Stimulated activated CD8-positive, alpha-beta memory T cell treated with anti-CD3 and anti-CD28 coated beads, Interleukin-7, amount 100 ng/mL, for 4 hours (primary cell): ENCODE results near the gene ARHGAP10.

Experiments used
- DNase-seq, 2 donors: peaks; one replicate each; pipeline ENCODE4 v3.0.0-alpha.2; 2020; ENCODE audit warnings: low read depth in 2 of 2

The ARHGAP10 gene

DNA sequence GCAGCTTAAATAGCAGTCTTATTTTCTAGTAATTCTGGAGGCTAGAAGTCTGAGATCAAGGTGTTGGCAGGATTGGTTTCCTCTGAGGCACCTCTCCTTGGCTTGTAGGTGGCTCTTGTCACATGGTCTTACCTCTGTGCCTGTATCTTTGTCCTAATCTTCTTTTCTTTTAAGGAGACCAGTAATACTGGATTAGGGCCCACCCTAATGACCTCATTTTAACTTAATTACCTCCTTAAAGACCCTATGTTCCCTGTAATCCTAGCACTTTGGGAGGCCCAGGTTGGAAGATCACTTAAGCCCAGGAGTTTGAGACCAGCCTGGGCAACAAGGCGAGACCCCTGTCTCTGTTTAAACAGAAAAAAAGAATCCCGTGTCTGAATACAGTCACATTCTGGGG lies 38.9 kb downstream of the ARHGAP10 start:
- DNase-seq = no peak

DNA sequence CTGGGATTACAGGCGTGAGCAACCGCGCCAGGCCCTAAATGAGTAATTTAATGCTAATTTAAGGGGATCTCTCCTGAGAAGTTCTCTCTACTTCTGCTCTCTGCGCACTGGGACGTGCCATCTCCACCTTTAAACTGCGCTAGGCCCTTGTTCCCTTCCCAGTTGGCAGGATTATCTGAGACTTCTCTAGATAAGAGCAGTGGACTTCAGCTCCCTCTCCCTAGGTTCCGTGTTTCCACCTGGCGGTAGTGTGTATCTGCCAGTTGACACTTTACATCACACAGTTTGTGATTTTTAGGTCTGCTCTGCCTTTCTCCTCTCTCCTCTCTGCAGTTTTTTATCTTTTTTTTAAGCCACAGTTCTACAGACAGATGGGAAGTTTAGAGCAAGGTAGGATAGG lies 40.2 kb downstream of the ARHGAP10 start:
- DNase-seq = no peak

DNA sequence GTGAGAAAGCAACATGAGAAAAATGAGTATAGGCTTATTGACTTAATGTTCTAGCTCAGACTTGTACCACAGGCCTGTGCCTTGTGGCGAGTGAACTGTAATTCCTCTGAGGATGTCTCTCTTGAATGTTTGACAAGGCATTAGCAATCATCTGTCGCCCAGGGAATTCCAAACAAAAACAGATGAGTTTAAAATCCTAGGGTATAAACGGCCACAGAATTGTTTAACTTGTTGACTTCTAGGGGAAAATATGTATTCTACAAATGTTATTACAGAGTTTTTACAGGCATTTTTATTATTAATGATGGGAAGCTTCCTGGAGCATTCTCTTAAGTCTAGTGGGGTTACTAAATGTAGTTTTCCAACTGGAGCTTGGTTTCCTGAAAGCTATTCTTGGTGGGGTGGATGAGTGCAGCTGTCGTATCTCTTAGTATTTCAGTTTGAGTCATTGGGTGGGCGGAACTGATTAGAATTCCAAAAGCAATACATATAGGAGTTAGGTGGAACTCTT lies 40.6 kb downstream of the ARHGAP10 start:
- DNase-seq = no peak

DNA sequence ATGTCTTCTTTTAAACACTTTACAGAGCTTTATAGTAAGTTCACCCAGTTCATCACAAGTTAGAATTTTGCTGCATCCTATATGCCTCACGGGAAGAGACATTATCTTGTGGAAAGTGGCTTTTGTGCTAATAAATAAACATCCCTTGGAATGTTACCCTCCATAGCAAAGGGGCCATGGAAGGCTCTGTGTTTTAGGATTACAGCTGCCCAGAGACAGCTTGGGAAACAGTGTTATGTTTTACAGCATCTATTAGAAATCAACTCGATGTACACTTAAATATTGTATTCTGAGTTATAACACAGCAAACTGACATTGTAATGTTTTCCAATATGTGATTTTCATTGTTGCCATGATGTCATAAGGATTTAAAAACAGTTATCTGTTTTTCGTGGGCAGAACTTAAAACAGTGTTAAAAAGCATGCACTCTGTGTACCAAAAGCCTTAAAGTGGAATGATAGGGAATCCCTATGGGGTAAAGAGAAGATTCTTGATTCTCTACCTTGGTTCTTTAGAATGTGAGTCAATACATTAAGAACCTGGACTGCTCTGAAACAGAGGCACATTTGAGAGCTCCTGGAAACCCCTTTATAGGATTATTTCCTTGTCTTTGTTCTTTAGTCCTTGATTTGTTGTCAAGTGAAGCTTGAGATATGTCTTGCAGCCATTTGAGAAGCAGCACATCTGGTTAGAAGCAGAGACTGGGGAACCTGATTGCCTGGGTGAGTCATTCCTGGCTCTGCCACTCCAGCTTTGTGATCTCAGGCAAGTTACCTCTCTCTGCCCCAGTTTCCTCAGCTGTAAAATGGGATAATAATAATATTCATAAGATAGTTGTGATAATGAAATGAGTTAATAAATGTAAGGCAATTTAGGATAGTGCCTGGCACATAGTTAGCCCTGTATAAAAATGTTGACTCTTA lies 41.6 kb downstream of the ARHGAP10 start:
- no peak for DNase-seq

DNA sequence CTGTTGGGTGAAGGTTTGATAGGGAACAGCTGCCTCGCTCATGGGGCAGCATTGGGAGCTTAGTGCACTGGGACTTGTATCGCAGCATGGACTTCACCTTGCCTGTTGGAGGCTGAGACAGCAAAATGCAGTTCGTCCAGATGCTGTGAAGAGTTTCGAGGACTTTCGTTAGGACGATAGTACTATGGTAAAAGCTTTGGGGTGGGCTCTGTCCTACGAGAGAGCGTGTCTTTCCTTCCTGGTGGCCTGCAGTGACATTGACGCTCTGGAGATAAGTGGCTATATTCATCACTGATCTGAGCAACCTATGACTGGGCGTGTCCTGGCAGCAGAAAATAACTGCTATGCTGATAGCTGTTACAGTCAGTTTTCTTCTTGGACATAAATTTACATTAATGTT lies 44.8 kb downstream of the ARHGAP10 start:
- no peak for DNase-seq

DNA sequence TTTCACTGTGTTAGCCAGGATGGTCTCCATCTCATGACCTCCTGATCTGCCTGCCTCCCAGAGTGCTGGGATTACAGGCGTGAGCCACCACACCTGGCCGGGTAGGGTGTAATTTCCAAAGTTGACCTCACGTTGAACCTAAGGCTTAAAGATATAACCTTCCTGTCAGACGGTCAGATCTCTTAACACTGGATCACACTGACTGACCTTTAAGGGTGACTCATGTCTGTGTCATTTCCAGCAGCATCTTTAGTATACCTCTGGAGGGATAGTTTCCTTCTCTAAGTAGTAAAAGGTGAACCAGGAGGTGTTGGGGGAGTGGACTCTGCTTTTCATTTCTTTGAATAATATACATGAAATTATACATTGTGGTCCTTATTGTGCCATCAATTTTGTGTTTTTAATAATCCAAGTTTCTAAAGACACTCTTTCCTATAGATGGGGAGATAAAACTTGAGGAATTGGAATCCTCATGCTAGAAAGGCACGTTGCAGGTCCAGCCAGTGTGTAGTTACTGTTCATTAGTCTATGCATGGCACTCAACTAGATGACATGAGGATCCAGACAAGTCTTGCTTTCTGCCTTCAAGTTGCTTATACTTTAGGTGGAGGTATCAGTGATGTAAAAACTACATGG lies 45.7 kb downstream of the ARHGAP10 start:
- no peak for DNase-seq

DNA sequence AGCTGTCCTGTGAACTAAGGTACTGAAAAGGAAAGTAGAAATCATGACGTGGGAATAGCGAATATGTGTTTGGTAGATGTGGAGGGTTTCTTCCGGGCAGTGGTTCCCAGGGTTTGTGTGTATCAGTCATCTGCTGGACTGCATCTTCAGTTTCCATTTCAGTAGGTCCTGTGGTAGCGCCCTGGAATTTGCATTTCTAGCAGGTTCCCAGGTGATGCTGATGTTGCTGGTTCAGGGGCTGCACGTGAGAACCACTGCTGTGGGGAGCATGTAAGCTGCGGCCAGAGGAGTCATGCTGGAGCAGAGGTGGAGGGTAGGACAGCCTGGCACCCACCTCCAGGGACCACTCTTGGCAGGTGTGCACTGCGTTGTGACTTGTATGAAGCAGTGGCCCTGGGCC lies 47.1 kb downstream of the ARHGAP10 start:
- DNase-seq = no peak

DNA sequence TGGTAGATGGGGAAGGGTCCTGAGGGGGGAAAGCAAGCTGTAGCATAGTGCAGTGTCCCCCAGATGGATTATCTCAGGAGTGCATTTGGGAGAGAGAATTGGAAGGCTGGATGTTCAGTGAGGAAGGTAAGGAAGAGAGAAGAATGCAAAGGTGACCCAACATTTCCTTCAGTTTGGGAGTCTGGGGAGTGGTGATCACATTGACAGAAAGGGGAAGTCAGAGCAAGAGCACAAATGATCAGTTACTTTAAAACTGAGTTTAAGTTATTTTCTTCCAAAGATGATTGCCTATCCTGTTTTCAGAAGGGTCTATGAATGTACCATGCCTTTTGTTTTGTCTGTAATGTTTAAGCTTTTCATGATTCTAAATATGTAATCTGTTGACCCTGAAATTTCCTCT lies 47.6 kb downstream of the ARHGAP10 start:
- no peak for DNase-seq

DNA sequence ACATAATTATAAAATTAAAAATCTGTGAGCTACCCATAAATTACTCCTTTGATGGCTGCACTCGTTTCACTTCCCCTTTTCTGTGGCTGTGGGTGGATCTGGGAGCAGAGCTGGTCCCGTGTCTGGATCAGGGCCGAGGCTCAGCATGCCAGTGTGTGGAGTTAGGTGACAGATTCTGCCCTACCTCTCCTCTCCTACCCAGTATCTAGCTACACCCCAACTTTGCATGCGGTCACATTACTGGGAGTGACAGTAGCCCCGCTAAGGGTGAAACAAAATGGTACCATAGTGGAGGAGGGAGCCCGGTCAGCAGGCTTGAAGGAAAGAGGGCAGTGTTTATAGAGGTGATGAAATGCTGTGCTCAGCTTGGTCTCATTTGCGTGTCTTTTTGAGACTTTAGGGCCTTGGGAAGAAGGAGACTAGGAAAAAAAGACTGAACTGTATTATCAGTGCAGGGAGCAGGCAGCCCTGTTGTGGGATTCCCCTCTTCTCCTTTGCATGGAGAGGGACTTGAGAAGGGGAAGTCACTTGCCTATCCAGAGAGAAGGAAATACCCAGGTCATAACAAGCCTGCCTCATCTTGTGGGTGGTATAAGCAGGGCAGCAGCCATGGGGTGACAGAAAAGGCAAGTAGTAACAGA lies 48.4 kb downstream of the ARHGAP10 start:
- no peak for DNase-seq

DNA sequence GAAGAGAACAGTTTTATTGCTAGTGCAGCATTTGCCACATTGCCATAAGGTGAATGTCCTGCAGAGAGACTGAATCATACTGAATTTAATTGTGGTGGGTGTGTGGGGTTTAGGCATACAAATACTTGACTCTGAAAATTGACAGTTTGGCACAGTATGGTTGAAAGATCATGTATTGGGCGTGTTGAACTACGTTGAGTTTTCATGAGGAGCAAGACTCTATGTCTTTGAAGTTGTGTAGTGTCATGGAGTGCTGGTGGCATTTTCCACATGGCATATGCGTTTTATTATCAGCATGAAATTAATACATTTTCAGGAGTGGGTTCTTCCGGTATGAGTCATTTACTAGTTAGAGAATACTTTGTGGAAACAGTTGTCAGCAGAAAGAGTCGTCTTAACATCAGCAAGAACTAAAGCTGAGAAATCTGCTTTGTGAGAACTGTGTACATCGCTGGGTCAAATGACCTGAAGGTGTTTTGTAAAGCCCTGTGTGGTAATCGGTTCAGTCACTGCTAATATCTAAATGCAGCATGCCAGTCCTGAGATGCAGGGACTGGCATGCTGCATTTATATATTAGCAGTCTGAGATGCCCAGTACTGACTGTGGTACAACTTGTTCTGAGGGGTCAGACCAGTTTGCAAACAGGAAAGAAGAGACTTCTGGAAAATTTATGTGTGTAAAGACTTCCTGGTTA lies 50.3 kb downstream of the ARHGAP10 start:
- no peak for DNase-seq

DNA sequence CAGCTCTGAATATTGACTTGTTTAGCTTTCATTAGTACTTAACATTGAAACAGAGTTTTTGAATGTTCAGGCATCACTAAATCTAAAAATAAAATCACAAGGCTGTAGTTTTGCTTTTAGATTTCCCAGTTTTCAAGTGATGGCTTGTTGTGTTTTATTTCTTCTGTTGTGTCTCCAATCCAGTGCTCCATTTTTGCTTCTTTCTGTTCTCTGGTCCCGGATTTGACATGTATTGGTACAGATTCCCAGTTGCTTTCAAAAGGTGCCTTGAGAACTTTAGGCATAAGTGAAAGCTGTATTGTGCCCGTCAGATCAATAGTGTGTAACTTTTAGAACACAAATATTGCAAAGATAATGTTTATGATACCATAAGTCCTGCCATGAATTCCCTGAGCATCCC lies 53.2 kb downstream of the ARHGAP10 start:
- DNase-seq = no peak

DNA sequence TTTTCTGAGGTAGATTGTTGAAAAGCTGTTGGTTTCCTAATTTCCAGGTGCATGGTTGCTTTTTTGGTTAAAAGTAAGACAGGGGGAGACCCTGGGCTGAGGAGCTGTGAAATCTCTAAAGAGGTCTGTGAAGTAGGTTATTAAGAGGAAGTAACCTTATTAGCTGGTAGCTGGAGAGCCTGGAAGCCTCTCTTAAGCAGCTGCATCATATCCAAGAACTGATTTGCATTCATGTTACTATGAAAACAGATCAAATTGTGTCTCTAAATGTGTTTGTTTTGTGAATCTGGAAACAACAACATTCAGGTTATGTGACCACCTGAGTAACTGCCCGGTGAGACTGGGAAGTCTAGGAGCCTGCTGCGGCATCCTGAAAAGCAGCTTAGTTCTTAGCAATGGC lies 54.1 kb downstream of the ARHGAP10 start:
- DNase-seq = no peak

DNA sequence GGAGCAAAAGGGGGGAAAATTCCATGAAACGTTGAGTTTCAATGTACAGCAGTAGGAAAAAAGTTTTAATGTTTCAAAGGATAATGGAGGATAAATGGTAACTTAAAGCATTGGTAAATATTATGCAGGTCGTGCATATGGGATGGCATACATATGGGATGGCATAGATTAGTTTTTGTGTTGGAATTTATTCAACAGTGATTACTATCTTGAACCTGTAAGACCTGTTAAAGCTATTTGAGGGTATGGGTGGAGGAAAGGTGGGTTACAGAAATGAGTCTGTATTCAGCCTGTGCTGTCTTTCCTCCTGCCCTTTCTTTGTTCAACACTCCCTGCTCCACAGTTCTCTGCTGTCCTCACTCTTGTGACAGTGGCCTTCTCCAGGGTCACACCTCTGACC lies 54.6 kb downstream of the ARHGAP10 start:
- no peak for DNase-seq

DNA sequence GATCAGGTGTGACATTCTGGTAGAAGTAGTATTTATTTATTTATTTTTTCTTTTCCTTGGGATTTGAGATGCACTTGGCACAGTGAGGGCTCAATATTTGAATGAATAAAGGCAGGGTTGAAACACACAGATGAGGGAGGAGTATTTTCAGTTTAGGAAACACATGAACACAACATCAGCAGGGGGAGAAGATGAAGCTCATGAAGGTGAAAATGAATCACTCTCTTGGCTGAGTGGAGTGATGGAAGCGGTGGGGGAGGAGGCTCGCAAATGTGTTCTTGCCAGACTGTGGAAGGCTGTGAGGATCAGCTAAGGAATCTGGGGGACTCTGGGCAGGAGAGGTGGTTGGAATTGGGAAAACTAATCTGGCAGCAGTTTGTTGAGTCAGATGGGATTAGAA lies 55.3 kb downstream of the ARHGAP10 start:
- DNase-seq = no peak

DNA sequence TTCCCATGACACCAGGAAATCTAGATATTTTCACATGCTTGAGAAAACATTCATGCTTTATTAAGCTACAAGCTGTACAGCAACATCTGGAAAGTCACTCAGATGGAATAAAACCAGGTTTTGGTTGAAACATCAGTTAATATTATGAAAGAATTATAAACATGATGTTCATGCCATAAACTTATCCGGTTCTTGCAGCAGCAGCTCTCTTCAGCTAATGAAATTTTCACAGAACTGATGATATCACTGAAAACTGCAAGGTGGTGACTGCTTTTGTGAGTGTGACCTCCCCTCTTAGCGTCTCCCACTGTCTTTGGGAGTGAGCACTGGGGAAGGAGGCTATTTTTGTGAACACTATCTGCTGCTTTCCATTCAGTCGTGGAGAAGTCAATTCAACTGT lies 56.9 kb downstream of the ARHGAP10 start:
- no peak for DNase-seq

DNA sequence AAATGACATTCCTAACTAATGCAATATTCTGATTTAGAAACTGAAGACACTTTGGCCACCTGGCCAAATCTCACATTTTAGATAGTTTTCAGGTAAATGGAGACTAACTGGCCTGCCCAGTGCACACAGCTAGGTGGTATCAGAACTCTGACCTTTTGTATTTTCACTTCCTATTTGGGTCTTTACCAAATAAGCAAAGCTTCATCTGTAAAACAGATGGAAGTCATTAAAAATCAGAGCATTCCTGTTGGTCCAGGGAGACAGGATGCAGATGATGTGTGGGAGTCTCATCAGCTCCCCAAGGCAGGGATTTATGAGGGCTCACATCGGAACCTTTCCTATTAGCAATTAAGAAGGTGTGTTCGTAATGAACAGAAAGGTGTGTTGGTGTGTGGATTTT lies 57.7 kb downstream of the ARHGAP10 start:
- DNase-seq = no peak

DNA sequence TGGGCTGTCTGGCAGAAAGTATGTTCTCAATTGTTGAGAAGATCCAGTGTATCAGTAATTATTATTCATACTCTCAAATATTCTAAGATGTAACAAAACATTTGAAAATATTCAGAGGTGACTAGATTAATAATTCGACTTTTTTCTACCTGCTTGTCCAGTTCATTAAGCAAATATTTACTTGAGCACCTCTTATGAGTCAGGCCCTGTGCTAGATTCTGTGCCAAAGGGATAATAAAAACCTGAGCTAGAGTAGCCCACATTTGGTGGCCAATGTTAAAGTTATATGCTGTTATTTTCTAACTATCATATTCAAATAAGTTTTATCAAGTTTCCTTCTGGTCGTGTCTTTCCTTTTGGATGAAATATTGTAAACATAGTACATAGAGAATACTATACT lies 58.5 kb downstream of the ARHGAP10 start:
- no peak for DNase-seq

DNA sequence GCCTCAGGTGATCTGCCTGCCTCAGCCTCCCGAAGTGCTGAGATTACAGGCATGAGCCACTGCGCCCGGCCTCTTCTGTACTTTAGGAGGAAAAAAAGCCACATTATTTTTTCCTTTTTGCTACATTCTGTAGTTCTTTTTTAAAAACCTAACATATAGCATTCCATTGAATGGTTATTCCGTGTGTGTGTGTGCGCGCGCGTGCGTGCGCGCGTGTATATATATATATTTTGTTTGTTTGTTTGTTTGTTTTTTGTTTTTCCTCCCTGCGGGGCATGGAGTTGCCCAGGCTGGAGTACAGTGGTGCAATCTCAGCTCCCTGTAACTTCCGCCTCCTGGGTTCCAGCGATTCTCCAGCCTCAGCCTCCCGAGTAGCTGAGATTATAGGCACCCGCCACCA lies 59.5 kb downstream of the ARHGAP10 start:
- no peak for DNase-seq

DNA sequence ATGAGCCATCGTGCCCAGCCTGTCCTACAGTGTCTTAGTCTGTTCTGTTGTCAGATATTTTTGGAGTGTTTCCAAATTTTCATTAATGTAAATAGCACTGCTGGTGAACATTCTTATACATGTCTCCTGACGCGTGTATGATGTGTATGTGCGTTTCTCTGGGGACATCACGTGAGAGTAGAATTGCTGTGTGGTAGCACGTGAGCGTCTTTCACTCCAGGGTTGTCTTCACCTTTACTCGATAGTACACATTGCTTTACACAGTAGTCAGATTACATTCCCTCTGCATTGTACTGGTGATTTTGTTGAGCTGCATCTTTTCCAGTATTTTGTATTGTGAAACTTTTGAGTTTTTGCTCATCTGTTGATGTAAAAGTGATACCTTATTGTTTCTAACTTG lies 60.0 kb downstream of the ARHGAP10 start:
- no peak for DNase-seq

DNA sequence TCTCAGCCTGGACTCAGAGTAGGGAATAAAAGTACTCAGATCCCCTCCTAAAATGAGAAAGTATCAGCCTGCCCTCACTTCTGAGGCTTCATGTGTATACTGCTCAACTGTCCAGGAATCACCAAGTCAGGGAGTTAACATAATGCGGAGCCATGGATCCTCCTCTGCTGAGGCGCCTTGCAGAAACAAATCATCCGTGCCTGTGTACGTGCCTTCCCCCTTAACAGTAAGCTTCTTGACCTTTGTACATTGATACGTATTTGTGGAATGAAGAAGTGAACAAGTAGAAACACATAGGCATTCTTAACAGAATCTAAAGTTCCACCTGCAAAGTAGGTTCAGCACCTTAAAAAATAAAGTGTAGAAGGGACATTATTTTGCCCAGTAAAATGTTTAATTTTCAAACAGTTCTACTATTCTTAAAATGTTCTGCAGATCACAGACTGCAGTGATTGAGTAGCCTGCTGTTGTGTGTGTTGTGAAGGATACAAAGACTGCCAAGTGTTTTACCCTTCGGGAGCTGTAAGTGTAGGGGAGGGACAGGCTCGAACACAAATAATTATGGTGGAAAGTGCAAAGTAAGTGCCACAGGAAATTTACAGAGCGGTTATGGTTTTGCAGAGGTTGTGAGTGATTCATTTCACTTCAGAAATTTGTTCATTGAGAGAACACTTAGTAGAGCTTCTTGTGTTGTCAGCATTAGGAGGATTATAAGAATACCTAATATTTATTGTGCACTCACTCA lies 61.9 kb downstream of the ARHGAP10 start:
- DNase-seq = no peak

DNA sequence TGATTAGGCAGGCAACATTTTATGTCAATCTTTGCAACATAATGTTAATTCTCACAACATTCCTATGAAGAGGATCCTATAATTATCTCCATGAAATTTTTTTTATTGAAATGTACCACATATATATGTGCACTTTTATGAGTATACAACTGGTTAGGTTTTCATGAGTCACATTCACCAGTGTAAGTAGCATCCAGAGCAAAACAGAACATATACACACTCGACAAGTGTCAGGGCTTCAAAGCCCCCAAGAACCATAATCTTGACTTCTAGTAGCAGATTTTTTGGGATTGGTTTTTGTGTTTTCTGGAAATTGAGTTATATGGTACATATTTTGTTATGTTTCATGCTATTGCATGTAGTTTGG lies 62.4 kb downstream of the ARHGAP10 start:
- DNase-seq = no peak
